HG02884 (cell line): ENCODE data around the gene KRT34.
"Not testable (repeated sequence)": the region's sequence is repeated elsewhere in the genome, so short reads cannot be mapped to it uniquely, and the experiment has no call there.

Experiments
- ATAC-seq: cut with Tn5 transposase; IDR thresholded peaks from one replicate; pipeline ENCODE4 v1.9.1; 2021; ENCODE audit warnings: mild to moderate bottlenecking, moderate library complexity; ENCODE audit not compliant: unreplicated experiment

KRT34 gene

GRCh38 chr17:41406205-41406604, 24.1 kb upstream of the KRT34 start:
- no peak for ATAC-seq

DNA sequence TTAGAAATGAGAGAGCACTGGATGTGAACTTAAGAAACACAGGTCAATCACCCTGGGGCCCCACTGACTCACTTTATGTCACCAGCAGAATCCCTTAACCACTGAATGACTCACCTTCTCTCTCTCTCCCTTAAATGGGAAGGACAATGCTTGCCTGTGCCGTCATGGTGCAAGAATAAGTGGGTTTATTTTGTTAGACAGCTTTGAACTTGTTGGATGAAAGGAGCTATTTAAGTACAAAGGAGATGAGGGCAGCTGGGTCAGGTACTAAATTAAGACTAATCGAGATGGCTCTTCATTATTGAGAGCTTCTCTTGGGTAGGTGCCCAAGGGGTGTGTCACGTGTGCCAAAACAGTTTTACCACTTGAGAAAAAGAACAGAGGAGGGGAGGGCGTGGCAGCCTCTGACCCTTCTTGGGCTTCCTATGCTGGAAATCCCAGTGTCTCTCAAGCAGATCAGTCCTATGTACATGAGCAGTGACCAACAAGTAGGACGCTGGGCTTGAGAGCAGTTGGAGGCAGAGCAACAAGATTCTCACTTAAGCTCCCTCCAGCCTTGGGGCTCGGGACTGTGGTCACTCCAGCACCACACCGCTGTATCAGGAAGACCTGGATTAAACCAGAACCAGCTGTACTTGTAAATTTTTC, 22.0 kb upstream of the KRT34 start:
- ATAC-seq, result no peak

DNA sequence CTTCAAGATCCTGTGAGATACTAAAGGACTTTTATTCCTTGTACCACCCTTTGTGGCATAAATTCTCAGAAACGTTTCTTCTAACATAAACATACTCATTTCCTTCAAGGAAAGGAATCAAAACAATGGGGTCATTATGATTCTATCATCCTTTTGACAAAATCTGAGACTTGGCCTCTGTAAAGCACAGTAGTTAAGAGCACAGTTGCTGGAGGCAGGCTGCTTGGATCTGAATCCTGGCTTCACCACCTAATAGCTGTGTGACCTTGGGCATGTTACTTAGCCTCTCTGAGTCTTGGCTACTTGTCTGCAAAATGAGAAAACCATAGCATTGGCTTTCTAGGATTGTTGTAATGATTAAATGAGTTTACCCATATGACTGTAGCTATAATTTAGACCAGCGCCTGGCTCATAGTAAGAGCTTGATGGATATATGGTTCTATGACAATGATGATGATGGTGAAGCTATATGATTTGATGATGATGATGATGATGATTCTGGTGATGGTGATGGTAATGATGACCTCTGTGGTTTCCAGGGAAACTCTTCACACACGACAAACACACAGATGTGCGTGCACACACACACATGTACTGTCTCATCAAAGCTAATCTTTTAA, 21.4 kb upstream of the KRT34 start:
- ATAC-seq, result no peak

DNA sequence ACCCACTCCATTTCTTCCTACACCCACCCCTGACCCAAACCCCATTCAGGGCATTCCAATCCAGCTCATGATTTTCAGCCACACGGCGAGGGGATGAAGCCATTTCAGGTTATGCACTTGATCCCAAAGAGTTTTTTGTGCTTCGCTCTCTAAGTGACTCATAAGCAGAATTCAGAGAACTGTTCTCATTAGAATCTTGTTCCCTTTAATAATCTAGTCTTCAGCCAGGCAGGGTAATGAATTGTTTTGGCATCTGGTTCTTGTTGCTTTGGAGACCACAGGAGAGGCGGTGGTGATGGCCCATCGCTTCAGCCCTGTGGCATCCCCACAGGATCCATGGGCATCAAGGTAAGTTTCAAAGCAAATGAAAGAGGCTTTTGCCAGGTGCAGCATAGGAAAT, 20.1 kb upstream of the KRT34 start:
- ATAC-seq, result no peak

- ATAC-seq, result no peak
Observed at GRCh38 chr17:41396996-41397660, 15.0 kb upstream of the KRT34 start, which contains the start of gene KRT31. Gene KRT31 (minus strand): TSS chr17:41397608. CDS start chr17:41397539, 69 bp downstream.

- no peak for ATAC-seq
Observed at GRCh38 chr17:41396340-41396739, 14.2 kb upstream of the KRT34 start.

DNA sequence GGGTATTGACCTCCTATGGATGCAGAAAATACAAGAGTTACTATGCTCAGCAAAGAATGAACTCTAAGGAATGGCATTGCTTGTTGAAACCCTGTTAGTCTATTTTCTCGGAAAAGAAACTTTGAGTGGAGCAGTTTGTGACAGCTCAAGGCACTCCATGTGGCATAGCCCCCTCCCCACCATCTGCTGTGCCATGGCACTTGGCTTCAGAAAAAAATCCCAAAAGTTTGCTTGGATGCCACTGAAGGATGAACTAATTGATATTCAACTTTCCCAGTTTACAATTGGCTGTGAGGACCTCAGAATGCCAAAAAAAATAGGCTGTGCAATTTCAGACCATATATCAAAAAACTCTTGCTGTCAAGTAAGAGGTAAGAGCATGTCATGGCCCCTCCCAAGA, 13.5 kb upstream of the KRT34 start:
- no peak for ATAC-seq

GRCh38 chr17:41395044-41395443, 12.9 kb upstream of the KRT34 start:
- ATAC-seq, result not testable (repeated sequence)

GRCh38 chr17:41394254-41394996, 12.3 kb upstream of the KRT34 start:
- ATAC-seq, result no peak

DNA sequence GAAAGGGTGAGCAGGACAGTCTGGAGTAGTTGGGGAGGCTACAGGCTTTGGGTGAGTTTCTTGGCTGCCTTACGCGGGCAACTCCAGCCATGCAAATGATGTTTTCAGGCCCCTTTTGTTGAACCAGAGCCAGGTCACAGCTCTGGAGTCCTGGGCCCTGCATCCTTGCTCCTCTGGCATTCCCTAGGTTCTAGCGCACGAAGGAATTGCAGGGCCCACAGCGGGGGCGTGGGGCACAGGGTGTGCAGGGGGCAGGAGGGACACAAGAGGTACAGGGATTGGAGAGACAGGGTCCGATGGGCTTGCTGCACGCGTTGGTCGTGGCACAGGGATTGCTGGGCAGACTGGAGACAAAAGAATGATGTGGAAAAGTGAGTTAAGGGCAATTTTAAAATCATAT, 11.7 kb upstream of the KRT34 start:
- no peak for ATAC-seq

DNA sequence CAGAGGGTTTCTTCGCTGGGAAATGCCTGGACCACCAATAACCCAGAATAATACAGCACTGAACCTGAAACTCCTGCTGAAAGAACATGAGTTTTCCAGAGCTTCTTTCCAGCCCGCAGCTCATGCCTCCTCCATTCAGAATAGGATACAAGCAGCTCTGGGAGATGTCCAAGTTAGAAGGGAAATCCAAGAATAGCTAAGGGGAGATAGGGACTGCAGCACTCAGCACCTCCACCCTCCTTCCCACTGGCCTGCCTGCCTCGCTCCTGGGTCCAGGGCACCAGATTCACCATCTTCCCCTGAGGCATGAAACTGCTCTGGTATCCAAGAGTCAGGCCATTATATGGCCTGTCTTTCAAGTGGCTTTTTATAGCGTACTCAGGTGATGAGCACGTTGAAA, 11.2 kb upstream of the KRT34 start:
- no peak for ATAC-seq

DNA sequence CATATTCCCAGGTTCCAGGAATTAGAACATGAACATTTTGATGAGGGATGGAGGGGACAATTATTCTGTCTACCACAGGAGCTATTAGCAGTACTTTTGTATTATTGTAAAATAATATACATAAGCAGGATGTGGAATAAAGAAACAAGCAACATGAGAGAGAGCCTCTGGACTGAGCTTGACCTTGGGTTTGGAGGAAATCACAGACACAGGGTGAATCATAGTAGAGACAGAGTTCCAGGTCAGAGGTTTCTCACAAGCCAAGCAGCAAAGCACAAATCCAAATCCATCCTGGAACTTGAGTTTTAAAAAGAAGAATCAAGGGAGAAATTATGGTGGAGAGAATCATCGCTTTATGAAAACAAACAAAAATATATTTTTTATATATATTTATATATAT, 10.2 kb upstream of the KRT34 start:
- no peak for ATAC-seq

DNA sequence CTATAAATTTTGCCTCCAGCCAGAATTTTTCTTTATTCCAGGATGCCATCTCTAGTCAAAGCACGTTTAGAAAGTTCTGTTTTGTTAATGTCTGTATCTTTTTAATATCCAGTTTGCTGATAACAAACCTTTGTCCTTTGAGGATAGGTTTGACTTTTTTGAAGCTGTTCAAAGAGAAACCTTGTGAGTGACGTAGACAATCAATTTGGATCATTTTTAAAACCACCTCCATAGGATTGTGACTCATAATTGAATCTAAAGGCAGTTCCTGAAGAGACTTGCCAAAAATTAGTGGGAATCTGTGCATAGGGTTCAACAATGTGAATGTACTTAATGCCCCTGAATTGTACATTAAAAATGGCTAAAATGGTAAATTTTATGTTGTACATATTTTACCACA, 9.4 kb upstream of the KRT34 start:
- ATAC-seq, result no peak

- no peak for ATAC-seq
Observed at GRCh38 chr17:41390411-41390938, 8.4 kb upstream of the KRT34 start.

DNA sequence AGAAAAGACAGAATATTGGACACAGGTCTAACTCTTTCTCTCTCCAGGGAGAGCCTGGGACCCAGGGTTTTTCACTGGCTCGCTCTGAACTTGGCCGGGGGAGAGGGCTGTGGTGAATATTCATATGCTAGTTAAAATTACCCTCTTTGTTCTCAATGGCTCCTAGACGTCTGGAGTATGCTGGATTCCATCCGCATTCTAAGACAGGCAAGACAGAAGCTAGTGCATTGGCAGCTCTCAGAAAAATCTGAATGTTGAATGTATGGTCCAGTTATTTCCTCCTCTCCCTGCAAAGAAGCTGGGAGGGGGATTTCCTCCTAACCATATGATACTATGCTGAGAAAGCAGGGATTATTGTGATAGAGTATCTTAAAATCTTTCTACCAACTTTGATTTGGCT, 5.6 kb upstream of the KRT34 start:
- ATAC-seq, result no peak

GRCh38 chr17:41386227-41386626, 4.1 kb upstream of the KRT34 start:
- ATAC-seq, result no peak

GRCh38 chr17:41383690-41384089, 1.6 kb upstream of the KRT34 start:
- no peak for ATAC-seq

GRCh38 chr17:41382394-41382793, 288 bp upstream of the KRT34 start:
- no peak for ATAC-seq

GRCh38 chr17:41380091-41380490, 2.0 kb downstream of the KRT34 start:
- ATAC-seq, result not testable (repeated sequence)

DNA sequence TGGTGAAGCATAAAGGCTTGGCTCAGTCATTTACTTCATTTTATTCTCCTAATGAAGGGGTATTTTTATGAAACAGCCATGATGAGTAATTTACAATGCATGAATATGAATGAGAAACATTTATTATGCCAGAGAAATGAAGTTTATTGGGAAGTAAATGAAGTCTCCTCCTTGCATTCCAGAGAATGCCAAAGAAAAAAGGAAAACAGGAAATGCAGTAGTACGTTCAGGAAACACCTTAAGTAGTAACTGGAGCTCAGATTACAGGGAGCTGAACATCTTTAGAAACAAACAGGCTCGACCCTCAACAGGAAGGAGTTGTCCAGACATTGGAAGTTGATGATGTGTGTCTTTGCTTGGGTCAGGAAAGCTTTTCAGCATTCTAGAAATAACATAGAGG, 4.6 kb downstream of the KRT34 start:
- ATAC-seq, result no peak

- no peak for ATAC-seq
Observed at GRCh38 chr17:41369713-41370112, 12.4 kb downstream of the KRT34 start, which contains the start of gene KRT33B. Gene KRT33B (minus strand): TSS chr17:41369813. CDS start chr17:41369750, 63 bp downstream.
